ENCODE measurements around the gene PCP4L1. TPM values are rescaled to one million over a fixed set of nuclear protein-coding genes. Genes with fewer than 3 reads are reported as not detected.

The PCP4L1 gene
- total and polyA plus RNA-seq, 2 experiments from 2014 or later: 1.4 to 1.7 TPM

DNA sequence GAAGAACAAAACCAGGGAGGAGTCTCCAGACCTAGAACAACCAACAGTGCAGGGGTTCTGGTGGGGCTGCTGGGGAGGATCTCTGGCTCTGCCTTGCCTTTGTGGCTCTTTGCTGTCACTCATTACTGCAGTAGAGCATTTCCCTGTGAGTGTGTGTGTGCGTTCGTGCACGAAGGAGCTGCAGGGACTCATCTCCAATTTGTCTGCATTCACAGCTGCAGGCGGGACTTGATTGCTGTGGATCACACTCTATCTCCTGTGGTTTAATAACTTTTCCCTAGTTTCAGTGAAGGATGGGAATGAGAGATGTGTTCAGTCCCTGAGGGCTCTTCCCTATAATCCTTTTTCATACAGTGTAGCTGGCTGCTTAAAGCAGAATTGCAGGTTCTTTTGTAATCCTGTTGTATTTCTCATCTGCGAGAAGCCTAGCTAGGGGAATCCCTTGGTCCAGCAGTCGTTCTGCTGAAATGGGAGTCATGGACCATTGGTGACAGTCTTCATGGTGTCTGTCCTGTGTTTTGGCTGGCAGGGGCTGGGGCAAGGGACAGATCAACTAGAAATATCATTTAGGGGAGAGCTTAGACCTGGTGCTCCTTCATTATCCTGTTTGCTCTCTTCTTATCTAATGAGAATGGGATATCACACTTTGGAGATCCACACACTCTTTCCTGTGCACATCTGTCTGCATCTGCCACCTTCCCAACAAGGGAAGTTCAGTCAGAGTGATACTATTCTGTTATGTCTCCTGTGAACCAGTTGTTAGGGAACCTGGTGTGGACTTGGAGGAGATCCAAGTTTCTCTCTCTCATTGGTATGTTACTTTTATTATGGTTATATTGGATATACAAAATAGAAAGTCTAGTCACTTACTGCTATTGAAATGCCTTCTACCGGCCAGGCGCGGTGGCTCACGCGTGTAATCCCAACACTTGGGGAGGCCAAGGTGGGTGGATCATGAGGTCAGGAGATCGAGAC, 3.0 kb downstream of the PCP4L1 start:
- H3K27ac ChIP-seq: no peak overlapping the region
- peaks cover 6% of the 10 kb centered on the region for H3K4me1 ChIP-seq (ENCODE audit: insufficient read depth)
- TF ChIP-seq, protein P1, sequence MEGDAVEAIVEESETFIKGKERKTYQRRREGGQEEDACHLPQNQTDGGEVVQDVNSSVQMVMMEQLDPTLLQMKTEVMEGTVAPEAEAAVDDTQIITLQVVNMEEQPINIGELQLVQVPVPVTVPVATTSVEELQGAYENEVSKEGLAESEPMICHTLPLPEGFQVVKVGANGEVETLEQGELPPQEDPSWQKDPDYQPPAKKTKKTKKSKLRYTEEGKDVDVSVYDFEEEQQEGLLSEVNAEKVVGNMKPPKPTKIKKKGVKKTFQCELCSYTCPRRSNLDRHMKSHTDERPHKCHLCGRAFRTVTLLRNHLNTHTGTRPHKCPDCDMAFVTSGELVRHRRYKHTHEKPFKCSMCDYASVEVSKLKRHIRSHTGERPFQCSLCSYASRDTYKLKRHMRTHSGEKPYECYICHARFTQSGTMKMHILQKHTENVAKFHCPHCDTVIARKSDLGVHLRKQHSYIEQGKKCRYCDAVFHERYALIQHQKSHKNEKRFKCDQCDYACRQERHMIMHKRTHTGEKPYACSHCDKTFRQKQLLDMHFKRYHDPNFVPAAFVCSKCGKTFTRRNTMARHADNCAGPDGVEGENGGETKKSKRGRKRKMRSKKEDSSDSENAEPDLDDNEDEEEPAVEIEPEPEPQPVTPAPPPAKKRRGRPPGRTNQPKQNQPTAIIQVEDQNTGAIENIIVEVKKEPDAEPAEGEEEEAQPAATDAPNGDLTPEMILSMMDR (IDR thresholded peaks at IDR 0.05; ENCODE audit: poor library complexity): no peak
- TF ChIP-seq EZH2phosphoT487 (IDR thresholded peaks at IDR 0.05; ENCODE audit: low read depth, severe bottlenecking, unreplicated experiment): no peak
- H4K20me1 ChIP-seq (ENCODE audit: insufficient read depth, poor library complexity, severe bottlenecking): no peaks in the 10 kb centered on the region
- no peak overlapping the region for H2AFZ ChIP-seq
- H3K4me2 ChIP-seq: peak overlapping the region; percentile 58
- no peaks in the 10 kb centered on the region for H3K9me2 ChIP-seq (replicated peaks; ENCODE audit: insufficient read depth)
- peaks cover 26% of the 10 kb centered on the region for H3K27me3 ChIP-seq
- no peak overlapping the region for H3K4me3 ChIP-seq
- WGBS (ENCODE audit: low lambda C conversion rate, missing lambda C conversion rate): 77% methylated on average over 12 of the region's 12 CpGs
- H3K36me3 ChIP-seq (replicated peaks; ENCODE audit: insufficient read depth, low read depth): no peaks in the 10 kb centered on the region
- no peaks in the 10 kb centered on the region for H3K79me2 ChIP-seq
- no peak for DNase-seq (ENCODE audit: low spot score)
- peaks cover 4% of the 10 kb centered on the region for H3K9me3 ChIP-seq (ENCODE audit: low read depth)

DNA sequence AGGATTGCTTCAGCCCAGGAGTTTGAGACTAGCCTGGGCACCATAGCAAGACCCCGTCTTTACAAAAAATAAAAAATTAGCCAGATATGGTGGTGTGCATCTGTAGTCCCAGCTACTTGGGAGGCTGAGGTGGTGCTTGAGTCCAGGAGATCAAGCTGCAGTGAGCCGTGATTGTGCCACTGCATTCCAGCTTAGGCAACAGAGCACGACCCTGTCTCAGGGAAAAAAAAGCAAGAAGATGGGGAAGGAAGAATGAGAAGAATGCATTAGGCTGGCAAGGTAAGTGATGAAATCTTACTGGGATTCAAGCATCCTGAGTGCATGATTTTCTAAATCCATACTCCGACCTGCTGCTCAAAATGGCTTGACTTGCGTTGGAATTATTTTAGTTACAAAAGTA, 6.8 kb downstream of the PCP4L1 start:
- DNase-seq (ENCODE audit: low spot score): no peak
- Histone ChIP-seq H3K36me3 (replicated peaks; ENCODE audit: insufficient read depth, low read depth) (no peaks in the 10 kb centered on the region), H3K79me2 (no peaks in the 10 kb centered on the region), H3K4me3 (no peak overlapping the region), H3K4me2 (no peak overlapping the region), H2AFZ (no peak overlapping the region), H3K9me3 (ENCODE audit: low read depth) (no peaks in the 10 kb centered on the region), H4K20me1 (ENCODE audit: insufficient read depth, poor library complexity, severe bottlenecking) (no peaks in the 10 kb centered on the region), H3K27ac (no peak overlapping the region), H3K4me1 (ENCODE audit: insufficient read depth) (peaks cover 6% of the 10 kb centered on the region), H3K9me2 (replicated peaks; ENCODE audit: insufficient read depth) (no peaks in the 10 kb centered on the region), H3K27me3 (peaks cover 4% of the 10 kb centered on the region)
- TF ChIP-seq, protein P1 (IDR thresholded peaks at IDR 0.05; ENCODE audit: poor library complexity): no peak
- TF ChIP-seq EZH2phosphoT487 (IDR thresholded peaks at IDR 0.05; ENCODE audit: low read depth, severe bottlenecking, unreplicated experiment): no peak
- TF ChIP-seq EZH2 (IDR thresholded peaks at IDR 0.05; ENCODE audit: borderline replicate concordance): no peak
- WGBS (ENCODE audit: low lambda C conversion rate, missing lambda C conversion rate): 70% methylated on average over 5 of the region's 5 CpGs

DNA sequence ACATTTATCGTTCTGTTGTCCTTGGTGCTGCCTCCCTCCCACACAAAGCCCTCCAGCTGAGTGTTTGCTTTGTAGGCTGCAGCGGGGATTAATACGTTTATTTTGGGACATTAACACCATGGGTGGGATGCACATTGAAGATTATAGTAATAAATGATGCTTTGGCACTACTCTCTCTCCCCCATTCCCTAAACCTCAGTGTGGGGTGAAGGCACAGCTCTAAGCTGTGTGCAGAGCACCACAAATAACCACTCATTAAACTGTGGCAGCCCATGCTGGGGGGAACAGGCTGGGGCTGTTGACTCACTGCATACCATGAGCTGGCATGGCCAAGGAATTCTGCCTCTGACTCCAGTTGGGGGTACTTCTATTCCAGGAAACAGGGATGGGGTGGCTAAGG, 7.7 kb downstream of the PCP4L1 start:
- Histone ChIP-seq H3K9me2 (replicated peaks; ENCODE audit: insufficient read depth) (no peaks in the 10 kb centered on the region), H3K4me3 (no peak overlapping the region), H3K27ac (no peak overlapping the region), H3K36me3 (replicated peaks; ENCODE audit: insufficient read depth, low read depth) (no peaks in the 10 kb centered on the region), H3K9me3 (ENCODE audit: low read depth) (no peaks in the 10 kb centered on the region), H2AFZ (no peak overlapping the region), H3K79me2 (no peaks in the 10 kb centered on the region), H3K4me2 (no peak overlapping the region), H4K20me1 (ENCODE audit: insufficient read depth, poor library complexity, severe bottlenecking) (no peaks in the 10 kb centered on the region), H3K27me3 (no peaks in the 10 kb centered on the region), H3K4me1 (ENCODE audit: insufficient read depth) (peaks cover under 1% of the 10 kb centered on the region)
- 50% methylated on average over 3 of the region's 3 CpGs for WGBS (ENCODE audit: low lambda C conversion rate, missing lambda C conversion rate)
- DNase-seq (ENCODE audit: low spot score): no peak
- TF ChIP-seq, protein P1 (IDR thresholded peaks at IDR 0.05; ENCODE audit: poor library complexity): no peak
- TF ChIP-seq EZH2phosphoT487 (IDR thresholded peaks at IDR 0.05; ENCODE audit: low read depth, severe bottlenecking, unreplicated experiment): no peak
- TF ChIP-seq EZH2 (IDR thresholded peaks at IDR 0.05; ENCODE audit: borderline replicate concordance): no peak

All from hepatocyte (in vitro differentiated cells).